ENCODE measurements around the gene PKM.
"Not testable (repeated sequence)": the region's sequence is repeated elsewhere in the genome, so short reads cannot be mapped to it uniquely, and the experiment has no call there.

Gene PKM

GRCh38 chr15:72231066-72231832 lies at the start of gene PKM:
PKM (minus strand) TSS chr15:72231190; CDS start chr15:72219097, 12,093 bp downstream.
- TF ChIP-seq CTCF (IDR thresholded peaks at IDR 0.05; ENCODE audit: low read depth, low read length), result no peak
- DNase-seq (ENCODE audit: extremely low read depth, low read depth), result peak; percentile 97

- DNase-seq (ENCODE audit: extremely low read depth, low read depth), result no peak
- TF ChIP-seq CTCF (IDR thresholded peaks at IDR 0.05; ENCODE audit: low read depth, low read length), result no peak
These were observed 49.8 kb upstream of the PKM start for GRCh38 chr15:72280751-72281150.

- no peak for DNase-seq (ENCODE audit: extremely low read depth, low read depth)
- TF ChIP-seq CTCF (IDR thresholded peaks at IDR 0.05; ENCODE audit: low read depth, low read length), result no peak
These were observed 47.7 kb upstream of the PKM start for GRCh38 chr15:72278737-72279136.

GRCh38 chr15:72276326-72276700 lies 45.3 kb upstream of the PKM start:
- TF ChIP-seq CTCF (IDR thresholded peaks at IDR 0.05; ENCODE audit: low read depth, low read length), result no peak
- no peak for DNase-seq (ENCODE audit: extremely low read depth, low read depth)

GRCh38 chr15:72275635-72276325 lies 44.8 kb upstream of the PKM start:
- DNase-seq (ENCODE audit: extremely low read depth, low read depth), result not testable (repeated sequence)

- no peak for TF ChIP-seq CTCF (IDR thresholded peaks at IDR 0.05; ENCODE audit: low read depth, low read length)
- DNase-seq (ENCODE audit: extremely low read depth, low read depth), result no peak
These were observed 42.0 kb upstream of the PKM start for GRCh38 chr15:72272997-72273352.

- TF ChIP-seq CTCF (IDR thresholded peaks at IDR 0.05; ENCODE audit: low read depth, low read length), result peak; percentile 61
- peak; percentile 96 for DNase-seq (ENCODE audit: extremely low read depth, low read depth)
These were observed 41.4 kb upstream of the PKM start, which contains the start of gene PARP6 for GRCh38 chr15:72272213-72272996. PARP6 (minus strand) TSS chr15:72272554; CDS start chr15:72267477, 5,077 bp downstream.

Data from AG09319 (cell line).